Hematopoietic multipotent progenitor cell treated with erythropoietin and hydrocortisone succinate and interleukin-3 and kit ligand, for 8 days (in vitro differentiated cells): ENCODE results near the gene HARS1.
"Not testable (repeated sequence)": the region's sequence is repeated elsewhere in the genome, so short reads cannot be mapped to it uniquely, and the experiment has no call there.

Experiments
- DNase-seq: peaks from one replicate; pipeline ENCODE4 v3.0.0-alpha.2; 2015

The HARS1 gene

GRCh38 chr5:140632366-140633020, 58.7 kb downstream of the HARS1 start:
- DNase-seq: peak; percentile 70

GRCh38 chr5:140631831-140632365, 59.3 kb downstream of the HARS1 start:
- peak; percentile 8 for DNase-seq

- no peak for DNase-seq
Measured at GRCh38 chr5:140631036-140631417, 60.1 kb downstream of the HARS1 start.

- DNase-seq: no peak
Measured at GRCh38 chr5:140630292-140631035, 60.7 kb downstream of the HARS1 start.

DNA sequence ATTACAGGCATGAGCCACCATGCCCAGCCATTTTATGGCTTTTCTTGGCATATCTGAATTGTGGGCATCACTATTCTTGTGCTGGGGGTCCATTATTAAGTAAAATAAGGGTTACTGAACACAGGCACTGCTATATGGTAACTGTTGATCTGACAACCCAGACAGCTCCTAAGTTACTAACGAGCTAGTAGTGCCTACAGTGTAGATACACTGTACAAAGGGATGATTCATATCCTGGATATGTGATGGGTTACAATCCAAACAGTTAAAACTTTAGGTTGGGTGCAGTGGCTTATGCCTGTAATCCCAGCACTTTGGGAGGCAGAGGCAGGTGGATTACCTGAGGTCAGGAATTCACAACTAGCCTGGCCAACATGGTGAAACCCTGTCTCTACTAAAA, 62.5 kb downstream of the HARS1 start:
- DNase-seq: no peak

DNA sequence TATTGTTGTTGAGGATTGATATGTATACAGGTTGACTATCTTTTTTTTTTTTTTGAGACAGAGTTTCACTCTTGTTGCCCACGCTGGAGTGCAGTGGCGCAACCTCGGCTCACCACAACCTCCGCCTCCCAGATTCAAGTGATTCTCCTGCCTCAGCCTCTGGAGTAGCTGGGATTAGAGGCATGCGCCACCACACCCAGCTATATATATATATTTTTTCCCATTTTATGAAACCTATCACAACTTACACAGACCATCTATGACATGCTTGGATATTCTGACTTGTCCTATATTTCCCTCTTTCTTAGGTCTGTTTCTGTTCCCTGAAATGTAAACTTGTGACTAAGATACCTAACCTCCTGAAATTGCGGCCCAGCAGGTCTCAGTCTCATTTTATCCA, 63.2 kb downstream of the HARS1 start:
- no peak for DNase-seq

DNA sequence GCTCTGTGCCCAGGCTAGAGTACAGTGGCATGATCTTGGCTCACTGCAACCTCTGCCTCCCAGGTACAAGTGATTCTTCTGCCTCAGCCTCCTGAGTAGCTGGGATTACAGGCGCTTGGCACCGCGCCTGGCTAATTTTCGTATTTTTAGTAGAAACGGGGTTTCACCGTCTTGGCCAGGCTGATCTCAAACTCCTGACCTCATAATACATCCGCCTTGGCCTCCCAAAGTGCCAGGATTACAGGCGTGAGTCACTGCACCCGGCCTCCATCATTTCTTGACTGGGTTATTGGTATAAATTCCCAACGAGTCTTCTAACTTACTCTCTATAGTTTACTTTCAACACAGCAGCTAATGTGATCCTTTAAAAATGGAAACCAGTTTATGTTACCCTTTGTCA, 66.3 kb downstream of the HARS1 start:
- DNase-seq: not testable (repeated sequence)
